ENCODE measurements around the gene RXFP1.

The RXFP1 gene

DNA sequence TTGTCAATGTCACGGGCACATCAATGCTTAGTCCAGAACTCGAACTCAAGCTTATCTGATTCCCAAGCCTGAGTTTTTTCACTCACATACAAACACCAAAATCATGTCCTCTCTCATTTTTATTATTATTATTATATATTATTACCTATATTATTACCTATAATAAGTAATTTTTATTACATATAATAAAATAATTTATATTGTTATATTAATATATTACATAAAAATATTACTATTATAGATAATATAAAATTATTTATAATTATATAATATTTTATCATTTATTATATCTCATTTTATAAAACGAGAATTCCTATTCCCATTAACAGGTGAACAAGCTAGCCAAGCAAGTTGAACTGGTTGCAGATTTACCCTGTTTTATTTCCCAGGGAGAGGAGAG lies 13.0 kb downstream of the RXFP1 start:
- TF ChIP-seq, protein P1, sequence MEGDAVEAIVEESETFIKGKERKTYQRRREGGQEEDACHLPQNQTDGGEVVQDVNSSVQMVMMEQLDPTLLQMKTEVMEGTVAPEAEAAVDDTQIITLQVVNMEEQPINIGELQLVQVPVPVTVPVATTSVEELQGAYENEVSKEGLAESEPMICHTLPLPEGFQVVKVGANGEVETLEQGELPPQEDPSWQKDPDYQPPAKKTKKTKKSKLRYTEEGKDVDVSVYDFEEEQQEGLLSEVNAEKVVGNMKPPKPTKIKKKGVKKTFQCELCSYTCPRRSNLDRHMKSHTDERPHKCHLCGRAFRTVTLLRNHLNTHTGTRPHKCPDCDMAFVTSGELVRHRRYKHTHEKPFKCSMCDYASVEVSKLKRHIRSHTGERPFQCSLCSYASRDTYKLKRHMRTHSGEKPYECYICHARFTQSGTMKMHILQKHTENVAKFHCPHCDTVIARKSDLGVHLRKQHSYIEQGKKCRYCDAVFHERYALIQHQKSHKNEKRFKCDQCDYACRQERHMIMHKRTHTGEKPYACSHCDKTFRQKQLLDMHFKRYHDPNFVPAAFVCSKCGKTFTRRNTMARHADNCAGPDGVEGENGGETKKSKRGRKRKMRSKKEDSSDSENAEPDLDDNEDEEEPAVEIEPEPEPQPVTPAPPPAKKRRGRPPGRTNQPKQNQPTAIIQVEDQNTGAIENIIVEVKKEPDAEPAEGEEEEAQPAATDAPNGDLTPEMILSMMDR (IDR thresholded peaks at IDR 0.05; ENCODE audit: poor library complexity, severe bottlenecking), result no peak
- H3K27me3 ChIP-seq (ENCODE audit: insufficient read depth, poor library complexity, severe bottlenecking), result no peaks in the 10 kb centered on the region
- DNase-seq (ENCODE audit: low spot score) (no peak), ATAC-seq (ENCODE audit: low read depth) (no peak)
- peaks cover 5% of the 10 kb centered on the region for H3K4me1 ChIP-seq (ENCODE audit: insufficient read depth, poor library complexity, severe bottlenecking)
- no peaks in the 10 kb centered on the region for H3K36me3 ChIP-seq (ENCODE audit: low read depth)
- H3K9me3 ChIP-seq (ENCODE audit: severe bottlenecking), result no peaks in the 10 kb centered on the region
- no peak overlapping the region for H3K27ac ChIP-seq (ENCODE audit: poor library complexity, severe bottlenecking)
- no peak overlapping the region for H3K4me3 ChIP-seq (ENCODE audit: severe bottlenecking)

DNA sequence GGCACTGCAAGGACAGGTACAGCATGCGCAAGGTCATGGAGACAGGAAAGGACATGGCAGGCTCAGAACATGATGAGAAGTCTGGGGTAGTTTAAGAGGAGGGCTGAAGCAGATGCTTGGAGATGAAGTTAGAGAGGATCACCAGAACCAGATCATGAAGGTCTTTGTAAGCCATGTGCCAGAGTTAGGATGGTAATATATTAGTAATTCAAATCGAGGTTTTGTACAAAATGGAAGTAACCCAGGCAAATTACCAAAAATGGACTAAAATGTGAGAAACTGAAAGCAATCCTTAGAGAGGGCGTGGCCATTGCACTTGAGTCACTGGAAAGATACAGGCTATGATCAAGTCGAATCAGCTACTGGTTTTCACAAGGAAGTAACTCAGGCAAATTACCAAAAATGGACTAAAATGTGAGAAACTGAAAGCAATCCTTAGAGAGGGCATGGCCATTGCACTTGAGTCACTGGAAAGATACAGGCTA lies 13.5 kb downstream of the RXFP1 start:
- no peak overlapping the region for H3K4me3 ChIP-seq (ENCODE audit: severe bottlenecking)
- no peak overlapping the region for H3K27ac ChIP-seq (ENCODE audit: poor library complexity, severe bottlenecking)

GRCh38 chr4:158536833-158537232 lies 15.2 kb downstream of the RXFP1 start:
- TF ChIP-seq, protein P1 (IDR thresholded peaks at IDR 0.05; ENCODE audit: poor library complexity, severe bottlenecking), result no peak
- peaks cover 24% of the 10 kb centered on the region for H3K4me1 ChIP-seq (ENCODE audit: insufficient read depth, poor library complexity, severe bottlenecking)
- H3K9me3 ChIP-seq (ENCODE audit: severe bottlenecking), result no peaks in the 10 kb centered on the region
- no peaks in the 10 kb centered on the region for H3K27me3 ChIP-seq (ENCODE audit: insufficient read depth, poor library complexity, severe bottlenecking)
- H3K4me3 ChIP-seq (ENCODE audit: severe bottlenecking), result no peak overlapping the region
- no peak for DNase-seq (ENCODE audit: low spot score)
- no peak overlapping the region for H3K27ac ChIP-seq (ENCODE audit: poor library complexity, severe bottlenecking)
- ATAC-seq (ENCODE audit: low read depth), result no peak
- no peaks in the 10 kb centered on the region for H3K36me3 ChIP-seq (ENCODE audit: low read depth)

More for the DNA sequence above, 13.5 kb downstream of the RXFP1 start:
- Histone ChIP-seq H3K4me1 (ENCODE audit: insufficient read depth, poor library complexity, severe bottlenecking) (peaks cover 8% of the 10 kb centered on the region), H3K36me3 (ENCODE audit: low read depth) (no peaks in the 10 kb centered on the region), H3K27me3 (ENCODE audit: insufficient read depth, poor library complexity, severe bottlenecking) (no peaks in the 10 kb centered on the region), H3K9me3 (ENCODE audit: severe bottlenecking) (no peaks in the 10 kb centered on the region)
- TF ChIP-seq, protein P1 (IDR thresholded peaks at IDR 0.05; ENCODE audit: poor library complexity, severe bottlenecking), result no peak
- DNase-seq (ENCODE audit: low spot score) (no peak), ATAC-seq (ENCODE audit: low read depth) (peak; percentile 73)

GRCh38 chr4:158538176-158538575 lies 16.5 kb downstream of the RXFP1 start:
- H3K36me3 ChIP-seq (ENCODE audit: low read depth), result no peaks in the 10 kb centered on the region
- peaks cover 33% of the 10 kb centered on the region for H3K4me1 ChIP-seq (ENCODE audit: insufficient read depth, poor library complexity, severe bottlenecking)
- H3K27ac ChIP-seq (ENCODE audit: poor library complexity, severe bottlenecking), result peak overlapping the region; percentile 26
- no peak overlapping the region for H3K4me3 ChIP-seq (ENCODE audit: severe bottlenecking)
- DNase-seq (ENCODE audit: low spot score), result no peak
- no peaks in the 10 kb centered on the region for H3K27me3 ChIP-seq (ENCODE audit: insufficient read depth, poor library complexity, severe bottlenecking)
- TF ChIP-seq, protein P1 (IDR thresholded peaks at IDR 0.05; ENCODE audit: poor library complexity, severe bottlenecking), result no peak
- H3K9me3 ChIP-seq (ENCODE audit: severe bottlenecking), result no peaks in the 10 kb centered on the region
- no peak for ATAC-seq (ENCODE audit: low read depth)

- Histone ChIP-seq H3K27me3 (ENCODE audit: insufficient read depth, poor library complexity, severe bottlenecking) (no peaks in the 10 kb centered on the region), H3K27ac (ENCODE audit: poor library complexity, severe bottlenecking) (peak overlapping the region; percentile 26)
- no peak for ATAC-seq (ENCODE audit: low read depth)
Measured at GRCh38 chr4:158538911-158539310, 17.2 kb downstream of the RXFP1 start.

More at GRCh38 chr4:158538911-158539310, 17.2 kb downstream of the RXFP1 start:
- DNase-seq (ENCODE audit: low spot score), result no peak
- H3K36me3 ChIP-seq (ENCODE audit: low read depth), result no peaks in the 10 kb centered on the region
- H3K4me3 ChIP-seq (ENCODE audit: severe bottlenecking), result no peak overlapping the region
- peaks cover 33% of the 10 kb centered on the region for H3K4me1 ChIP-seq (ENCODE audit: insufficient read depth, poor library complexity, severe bottlenecking)
- TF ChIP-seq, protein P1 (IDR thresholded peaks at IDR 0.05; ENCODE audit: poor library complexity, severe bottlenecking), result no peak
- no peaks in the 10 kb centered on the region for H3K9me3 ChIP-seq (ENCODE audit: severe bottlenecking)

Data from RWPE2 (cell line).